GM19023 (cell line): ENCODE results near the gene EHF.
"Not testable (repeated sequence)": the region's sequence is repeated elsewhere in the genome, so short reads cannot be mapped to it uniquely, and the experiment has no call there.

ENCODE experiments used
- ATAC-seq: cut with Tn5 transposase; IDR thresholded peaks from one replicate; pipeline ENCODE4 v1.9.1; 2021; ENCODE audit warnings: mild to moderate bottlenecking, moderate library complexity; ENCODE audit not compliant: unreplicated experiment

EHF gene

GRCh38 chr11:34620820-34621792, at the start of gene EHF:
Gene EHF (plus strand): TSS chr11:34621093. CDS start chr11:34642631, 21,538 bp downstream.
- no peak for ATAC-seq

- no peak for ATAC-seq
Measured at GRCh38 chr11:34573537-34573936, 47.4 kb upstream of the EHF start.

GRCh38 chr11:34575261-34575660, 45.6 kb upstream of the EHF start:
- no peak for ATAC-seq

DNA sequence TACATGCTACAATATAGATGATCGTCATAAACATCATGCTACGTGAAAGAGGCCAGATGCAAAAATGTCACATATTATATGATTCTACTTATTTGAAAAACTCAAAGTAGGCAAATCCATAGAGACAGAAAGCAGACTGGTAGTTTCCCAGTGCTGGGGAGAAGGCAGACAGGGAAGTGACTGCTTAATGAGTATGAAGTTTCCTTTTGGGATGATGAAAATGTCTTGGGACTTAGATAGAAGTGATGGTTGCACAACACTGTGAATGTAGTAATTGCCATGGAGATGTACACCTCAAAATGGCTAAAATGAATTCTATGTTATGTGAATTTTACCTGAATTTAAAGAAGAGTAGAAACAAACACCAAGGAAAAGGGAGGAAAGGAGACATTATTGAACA, 45.2 kb upstream of the EHF start:
- no peak for ATAC-seq

DNA sequence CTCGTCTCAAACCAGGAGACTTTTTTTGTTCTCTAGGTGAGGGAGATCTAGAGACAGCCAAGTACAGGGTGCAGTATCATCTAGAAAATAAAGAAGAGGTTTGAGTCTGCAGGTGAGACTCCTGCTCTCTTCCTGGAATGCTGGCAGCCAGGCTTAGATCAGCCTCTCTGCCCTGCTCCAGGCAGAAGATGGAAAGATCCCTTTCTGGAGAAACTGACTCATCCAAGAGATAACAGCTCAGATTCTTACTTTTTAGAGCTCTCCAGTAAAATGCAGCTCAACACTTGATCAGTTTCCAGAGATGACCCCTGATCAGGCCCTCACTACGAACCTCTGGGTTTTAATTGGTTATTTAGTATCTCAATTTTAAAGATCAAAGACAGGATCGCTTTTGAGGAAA, 44.6 kb upstream of the EHF start:
- ATAC-seq: no peak

DNA sequence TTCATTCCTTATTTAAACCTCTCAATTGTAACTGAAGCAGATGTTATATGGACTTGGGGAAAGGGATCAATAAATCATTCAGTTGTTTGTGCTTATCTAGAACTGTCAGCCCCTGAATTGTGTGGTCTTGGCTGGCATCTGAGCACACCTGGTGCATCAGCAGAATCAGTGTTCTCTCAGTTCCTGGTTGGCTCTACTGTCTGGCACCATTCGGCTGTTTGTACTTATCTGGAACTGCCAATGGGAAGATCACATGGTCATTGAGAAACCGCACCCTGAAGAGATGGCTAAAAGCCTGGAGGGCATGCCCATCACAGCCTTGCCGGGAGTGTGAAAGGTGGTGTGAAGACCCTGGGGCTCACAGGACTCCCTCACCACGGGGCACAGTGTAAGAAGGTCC, 37.1 kb upstream of the EHF start:
- ATAC-seq: no peak

DNA sequence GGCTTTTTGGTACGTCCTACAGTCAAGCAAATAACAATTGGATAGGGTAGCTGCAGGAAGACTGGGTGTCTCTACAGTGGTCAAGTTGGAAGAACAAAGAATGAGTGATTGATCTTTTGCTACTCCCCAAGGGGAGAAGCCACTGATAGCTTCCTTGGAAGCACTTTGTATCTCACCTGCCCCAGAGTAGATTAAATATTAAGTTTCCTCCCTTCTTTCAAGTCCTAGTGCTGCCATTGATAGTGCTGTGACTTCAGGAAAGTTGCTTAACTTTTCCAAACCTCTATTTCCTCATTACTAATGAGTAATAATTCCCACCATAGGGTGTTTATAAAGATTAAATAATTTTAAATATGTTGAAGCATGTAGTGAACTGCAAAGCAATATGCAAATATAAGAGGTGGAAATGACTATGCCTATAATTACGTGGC, 35.6 kb upstream of the EHF start:
- ATAC-seq: no peak

DNA sequence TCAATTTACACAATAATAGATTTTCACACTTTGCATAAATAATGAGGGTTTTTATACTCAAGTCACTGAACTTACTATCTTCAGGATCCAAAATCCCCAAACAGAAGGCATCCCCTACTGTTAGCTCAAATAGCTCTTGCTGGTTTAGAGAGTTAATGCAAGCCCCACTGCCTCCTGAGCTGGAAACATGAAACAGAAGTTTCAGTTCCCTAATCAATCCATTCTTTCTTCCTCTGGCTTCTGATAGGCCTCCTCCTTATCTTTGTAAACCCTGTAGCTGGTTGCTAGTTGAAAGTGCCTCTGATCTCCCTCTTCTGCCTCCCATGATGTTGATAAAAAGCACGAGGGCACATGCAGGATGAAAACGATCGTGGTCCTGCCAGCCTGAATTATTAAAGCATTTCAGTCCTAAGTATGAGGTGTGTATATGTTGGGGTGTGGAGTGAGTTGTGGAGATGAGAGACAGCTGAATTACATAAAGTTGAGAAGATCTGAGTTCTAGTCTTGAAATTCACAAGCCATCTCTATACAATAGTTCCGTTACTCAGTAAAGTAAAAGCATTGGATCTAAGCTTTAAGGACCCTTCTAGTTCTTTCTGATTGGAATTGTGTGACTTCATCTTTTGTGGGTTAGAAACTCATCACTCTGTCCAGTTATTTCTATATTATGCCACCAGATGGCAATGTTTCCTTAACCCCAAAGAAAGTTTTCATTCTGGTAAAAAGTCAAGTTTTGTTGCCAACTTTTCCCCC, 35.0 kb upstream of the EHF start:
- ATAC-seq: peak; percentile 74

DNA sequence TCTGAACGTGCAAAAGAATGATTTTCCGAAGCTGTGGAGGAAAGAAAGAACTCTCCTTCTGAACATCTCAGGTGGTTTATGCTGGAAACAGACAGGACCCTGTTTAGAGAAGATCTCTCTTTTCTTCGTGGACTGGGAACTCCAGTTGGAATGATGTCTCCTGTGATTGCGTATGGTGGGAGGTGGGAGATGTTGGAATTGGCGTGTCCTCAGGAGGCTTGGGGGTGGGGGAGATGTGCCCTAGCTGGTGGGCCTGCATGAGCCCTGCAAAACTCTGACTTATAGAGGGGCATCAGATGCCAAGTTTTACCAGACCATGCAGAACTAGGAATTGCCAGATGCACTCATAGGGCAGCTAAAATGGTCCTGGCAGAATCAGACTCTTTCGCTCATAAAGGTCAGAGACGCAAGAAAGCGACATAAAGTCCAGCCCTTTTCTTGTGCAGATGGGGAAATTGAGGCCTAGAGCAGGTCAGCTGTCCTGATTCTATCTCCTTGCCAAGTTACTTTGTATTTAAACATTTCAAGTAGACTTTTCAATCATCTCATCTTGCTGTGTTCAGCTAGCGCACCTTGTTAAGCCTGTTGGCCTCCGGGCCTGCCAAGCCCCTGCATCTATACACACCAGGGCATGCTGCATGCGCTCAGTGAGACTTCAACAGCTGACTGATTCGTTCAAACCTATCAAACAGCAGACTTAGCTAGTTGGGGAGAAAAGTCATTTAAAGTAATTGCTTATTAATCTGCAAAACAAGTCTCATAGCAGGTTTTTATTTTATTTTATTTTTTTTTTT, 34.2 kb upstream of the EHF start:
- no peak for ATAC-seq

GRCh38 chr11:34587282-34587677, 33.6 kb upstream of the EHF start:
- ATAC-seq: no peak

GRCh38 chr11:34588023-34588422, 32.9 kb upstream of the EHF start:
- ATAC-seq: no peak

DNA sequence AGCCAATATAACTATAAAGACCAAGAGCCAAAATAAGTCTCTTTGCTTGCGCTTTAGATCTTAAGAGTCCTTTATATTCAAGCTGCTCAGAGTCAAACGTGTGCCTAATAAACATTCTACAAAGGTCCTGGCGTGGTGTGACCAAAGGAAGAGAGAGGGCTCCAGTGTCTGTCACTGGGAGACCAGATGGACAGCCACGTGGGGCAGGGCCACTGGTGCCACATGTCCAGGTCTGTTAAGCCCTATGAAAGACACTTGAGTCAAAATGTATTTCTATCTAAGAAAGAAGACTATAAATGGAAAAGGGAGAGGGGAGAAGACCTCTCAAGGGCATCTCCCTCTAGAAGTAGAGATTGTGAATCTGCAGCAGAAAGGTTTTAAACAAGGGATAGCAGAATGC, 32.2 kb upstream of the EHF start:
- no peak for ATAC-seq

DNA sequence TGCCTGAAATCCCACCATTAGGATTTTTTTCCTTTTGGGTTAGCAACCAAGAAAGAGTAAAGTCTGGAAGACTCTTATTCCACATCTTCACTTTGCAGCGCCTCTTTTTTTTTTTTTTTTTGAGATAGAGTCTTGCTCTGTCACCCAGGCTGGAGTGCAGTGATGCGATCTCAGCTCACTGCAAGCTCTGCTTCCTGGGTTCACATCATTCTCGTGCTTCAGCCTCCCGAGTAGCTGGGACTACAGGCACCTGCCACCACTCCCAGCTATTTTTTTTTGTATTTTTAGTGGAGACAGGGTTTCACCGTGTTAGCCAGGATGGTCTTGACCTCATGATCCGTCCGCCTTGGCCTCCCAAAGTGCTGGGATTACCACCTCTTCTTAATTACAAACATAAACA, 31.7 kb upstream of the EHF start:
- ATAC-seq: not testable (repeated sequence)

DNA sequence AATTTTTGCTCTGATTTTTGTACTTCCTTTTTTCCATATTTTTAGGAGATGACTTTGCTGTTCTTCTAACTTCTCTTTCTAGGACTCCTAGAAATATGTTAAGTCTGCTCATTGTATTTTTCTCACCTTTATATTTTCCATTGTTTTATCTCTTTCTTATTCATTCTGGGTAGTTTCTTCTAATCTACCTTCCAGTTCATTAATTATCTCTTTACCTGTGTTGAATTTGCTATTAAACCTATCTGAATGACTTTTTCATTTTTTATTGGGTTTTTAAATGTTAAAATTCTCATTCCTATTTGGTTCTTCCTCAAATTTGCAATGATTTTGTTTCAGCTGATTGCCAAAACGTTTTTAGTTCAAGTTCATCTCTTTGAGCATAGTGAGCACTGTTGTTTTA, 27.8 kb upstream of the EHF start:
- no peak for ATAC-seq

DNA sequence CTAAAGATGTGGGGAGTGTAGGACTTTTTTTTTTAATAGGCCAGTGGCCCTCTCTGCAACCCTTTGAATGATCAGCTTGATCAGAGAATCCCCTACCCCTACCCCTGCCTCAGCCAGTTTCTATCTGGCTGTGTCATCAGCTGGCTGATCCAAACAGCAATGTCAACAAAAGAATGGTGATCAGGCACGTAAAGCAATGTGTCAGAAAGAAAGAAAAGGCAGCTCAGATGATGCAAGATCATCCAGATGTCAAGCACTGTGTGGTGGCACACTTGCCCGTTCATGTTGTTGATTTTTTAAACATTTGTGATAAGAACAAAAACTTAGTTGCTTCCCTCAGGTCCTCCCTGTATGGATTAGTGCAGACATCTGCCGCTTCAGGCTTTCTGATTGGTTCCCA, 26.3 kb upstream of the EHF start:
- no peak for ATAC-seq

GRCh38 chr11:34595391-34595790, 25.5 kb upstream of the EHF start:
- ATAC-seq: no peak

DNA sequence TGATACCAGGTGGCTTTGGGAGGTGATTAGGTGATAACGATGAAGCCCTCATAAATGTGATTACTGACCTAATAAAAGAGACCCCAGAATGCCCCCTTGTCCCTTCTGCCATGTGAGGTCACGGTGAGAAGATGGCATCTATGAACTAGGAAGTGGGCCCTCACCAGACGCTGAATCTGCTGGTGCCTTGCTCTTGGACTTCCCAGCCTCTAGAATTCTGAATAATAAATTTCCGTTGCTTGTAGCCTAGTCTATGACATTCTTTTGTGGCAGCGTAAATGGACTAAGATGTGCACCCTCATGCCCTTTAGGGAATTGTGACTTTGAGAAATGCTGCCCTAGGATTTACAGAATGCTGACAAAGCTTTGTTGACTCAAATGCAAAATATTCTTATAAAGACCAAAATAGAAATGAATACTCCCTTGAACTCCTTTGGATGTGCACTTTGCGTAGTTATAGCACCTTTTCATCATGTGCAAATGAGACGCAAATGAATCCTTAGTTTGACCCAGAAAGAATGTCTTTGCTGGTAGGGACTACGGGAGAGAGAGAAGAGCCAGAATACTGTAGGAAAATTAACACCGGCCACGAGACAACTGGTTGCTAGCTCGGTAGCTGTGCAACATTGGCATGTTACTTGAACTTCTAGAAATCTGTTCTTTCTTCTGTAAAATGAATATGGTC, 24.8 kb upstream of the EHF start:
- no peak for ATAC-seq

- ATAC-seq: no peak
Measured at GRCh38 chr11:34599406-34599945, 21.4 kb upstream of the EHF start.

- ATAC-seq: no peak
Measured at GRCh38 chr11:34600339-34601084, 20.4 kb upstream of the EHF start.

GRCh38 chr11:34601085-34601444, 19.8 kb upstream of the EHF start:
- no peak for ATAC-seq
